IPS-NIHi11 (cell line): Measurements from ENCODE around the gene EBPL.
"Not testable (repeated sequence)": the region's sequence is repeated elsewhere in the genome, so short reads cannot be mapped to it uniquely, and the experiment has no call there.

ENCODE experiments used
- DNase-seq: peaks from one replicate; pipeline ENCODE4 v3.0.0; 2012; ENCODE audit warnings: mixed read lengths, low spot score

The EBPL gene

GRCh38 chr13:49635599-49636433 is 55.5 kb downstream of the EBPL start:
- DNase-seq: no peak

- no peak for DNase-seq
Measured at GRCh38 chr13:49633710-49634109, 57.6 kb downstream of the EBPL start.

GRCh38 chr13:49632156-49632555 is 59.1 kb downstream of the EBPL start:
- no peak for DNase-seq

- DNase-seq: no peak
Measured at GRCh38 chr13:49630580-49630979, 60.7 kb downstream of the EBPL start.

- DNase-seq: no peak
Measured at GRCh38 chr13:49629947-49630346, 61.3 kb downstream of the EBPL start.

GRCh38 chr13:49629196-49629938 is 61.9 kb downstream of the EBPL start:
- DNase-seq: no peak

- peak; percentile 82 for DNase-seq
Measured at GRCh38 chr13:49627831-49628652, 63.2 kb downstream of the EBPL start, which contains the start of gene ARL11. ARL11 (plus strand) TSS chr13:49628507; CDS start chr13:49630448, 1,941 bp downstream.

- no peak for DNase-seq
Measured at GRCh38 chr13:49625392-49626079, 65.8 kb downstream of the EBPL start.

GRCh38 chr13:49624229-49624628 is 67.1 kb downstream of the EBPL start:
- no peak for DNase-seq

- DNase-seq: no peak
Measured at GRCh38 chr13:49622174-49622946, 68.9 kb downstream of the EBPL start.

- no peak for DNase-seq
Measured at GRCh38 chr13:49620170-49620621, 71.1 kb downstream of the EBPL start.

GRCh38 chr13:49616676-49617065 is 74.6 kb downstream of the EBPL start:
- no peak for DNase-seq

- no peak for DNase-seq
Measured at GRCh38 chr13:49615836-49616675, 75.2 kb downstream of the EBPL start.

GRCh38 chr13:49612042-49612441 is 79.2 kb downstream of the EBPL start:
- not testable (repeated sequence) for DNase-seq
